GM12878 (cell line): ENCODE results near the gene MMRN2. TPM values are rescaled to one million over a fixed set of nuclear protein-coding genes. Genes with fewer than 3 reads are reported as not detected.

Source experiments
- ATAC-seq: fragments of 200-7000 bp; cut with Tn5 transposase; 3 replicates; pipeline ENCODE4 v1.9.1; 2020; ENCODE audit warnings: mild to moderate bottlenecking, moderate library complexity
- BruUV-seq: library from RNA; stranded (reverse); fragments of 400-500 nt; replicated peaks from 2 replicates; lab custom pipeline; 2021; lab: Mats Ljungman, UMichigan
- CTCF ChIA-PET: fragments of 300-600 bp; sonication (Branson Sonifier 250); formaldehyde crosslinking; extraction: SDS; loops from one replicate; lab custom pipeline; 2021; ENCODE audit warnings: inconsistent platforms; lab: Yijun Ruan, JAX
- POLR2A ChIA-PET: fragments of 350-600 bp; formaldehyde crosslinking; extraction: SDS; loops from one replicate; lab custom pipeline; 2021; ENCODE audit warnings: inconsistent platforms; lab: Charles Lee
- RAD21 ChIA-PET: fragments of 300-600 bp; sonication (Branson Sonifier 250); formaldehyde crosslinking; loops from one replicate; lab custom pipeline; 2023; ENCODE audit warnings: antibody characterized with exemption; ENCODE audit not compliant: unreplicated experiment; lab: Charles Lee
- SMC1A ChIA-PET: fragments of 300-600 bp; sonication (Branson Sonifier 250); formaldehyde crosslinking; loops from one replicate; lab custom pipeline; 2023; ENCODE audit not compliant: unreplicated experiment, uncharacterized antibody; lab: Charles Lee
- DNase-seq: peaks from one replicate; pipeline ENCODE4 v3.0.0-alpha.2; 2011; ENCODE audit warnings: low read depth, low spot score
- FAIRE-seq: peaks from 3 replicates; lab custom pipeline; 2011; peaks lifted over from hg19 to GRCh38; lab: Jason Lieb, UNC
- H2AFZ ChIP-seq: 2 replicates; pipeline ENCODE4 v1.6.0; 2011; ENCODE audit warnings: low read depth, low read length, control low read depth; ENCODE audit not compliant: control insufficient read depth
- H3K27ac ChIP-seq: 2 replicates; pipeline ENCODE4 v1.5.1; 2011; ENCODE audit warnings: control low read depth; ENCODE audit not compliant: control insufficient read depth, insufficient read depth
- H3K27me3 ChIP-seq, 2 experiments: replicated peaks in 1 of 2; 2 replicates each; pipeline versions ENCODE4 v1.6.0 to v1.6.1; 2011; ENCODE audit warnings: low read length in 1 of 2; ENCODE audit not compliant: control insufficient read depth in 2 of 2, insufficient read depth in 2 of 2
- H3K36me3 ChIP-seq, 2 experiments: 2 replicates each; pipeline ENCODE4 v1.5.1; 2011; ENCODE audit warnings: low read length in 1 of 2; ENCODE audit not compliant: control insufficient read depth in 2 of 2, insufficient read depth in 2 of 2
- H3K4me1 ChIP-seq: 2 replicates; pipeline ENCODE4 v1.6.1; 2011; ENCODE audit warnings: mild to moderate bottlenecking, low read length, moderate library complexity, mixed read lengths; ENCODE audit not compliant: control insufficient read depth, insufficient read depth
- H3K4me2 ChIP-seq: 2 replicates; pipeline ENCODE4 v1.6.0; 2011; ENCODE audit warnings: control low read depth; ENCODE audit not compliant: control insufficient read depth, insufficient read depth
- H3K4me3 ChIP-seq: fragments of 200-600 bp; sonication (generic); 2 replicates; pipeline ENCODE4 v1.5.1; 2016
- H3K79me2 ChIP-seq: 2 replicates; pipeline ENCODE4 v1.6.0; 2011; ENCODE audit warnings: low read length; ENCODE audit not compliant: control insufficient read depth, insufficient read depth
- H3K9ac ChIP-seq: 2 replicates; pipeline ENCODE4 v1.8.0; 2011; ENCODE audit warnings: low read length, control low read depth, mixed read lengths; ENCODE audit not compliant: control insufficient read depth, insufficient read depth
- H3K9me3 ChIP-seq: replicated peaks from 3 replicates; pipeline ENCODE4 v1.5.1; 2011; ENCODE audit warnings: mild to moderate bottlenecking, low read length; ENCODE audit not compliant: control insufficient read depth, insufficient read depth
- H4K20me1 ChIP-seq: 2 replicates; pipeline ENCODE4 v1.6.0; 2011; ENCODE audit not compliant: control insufficient read depth, insufficient read depth
- CREM ChIP-seq: IDR thresholded peaks from 2 replicates; pipeline ENCODE4 v1.6.1; 2014; ENCODE audit warnings: antibody characterized with exemption, low read depth
- EP300 ChIP-seq, 2 experiments: fragments of 150-350 bp in 1 of 2; IDR thresholded peaks; 2 replicates each; pipeline ENCODE4 v1.6.1; 2011 to 2012; ENCODE audit warnings: low read depth in 2 of 2, low read length in 2 of 2, borderline replicate concordance in 1 of 2, improper control_type of control experiment in 1 of 2, inconsistent platforms in 1 of 2; ENCODE audit not compliant: control insufficient read depth in 1 of 2
- ETV6 ChIP-seq, 2 experiments: fragments of 450-650 bp in 1 of 2; IDR thresholded peaks in 1 of 2; conservative IDR thresholded peaks in 1 of 2; 2 replicates each; pipeline ENCODE4 v1.6.1; 2014; ENCODE audit warnings: antibody characterized with exemption in 1 of 2, borderline replicate concordance in 1 of 2, low read depth in 1 of 2, mild to moderate bottlenecking in 1 of 2, moderate library complexity in 1 of 2
- MEF2B ChIP-seq: fragments of 450-650 bp; IDR thresholded peaks from 2 replicates; pipeline ENCODE4 v1.6.1; 2018; ENCODE audit warnings: mild to moderate bottlenecking, moderate library complexity; ENCODE audit not compliant: partially characterized antibody, poor library complexity, severe bottlenecking
- NFIC ChIP-seq: IDR thresholded peaks from 2 replicates; pipeline ENCODE4 v1.6.1; 2012; ENCODE audit warnings: low read depth, mild to moderate bottlenecking, inconsistent platforms, low read length, moderate library complexity
- NFXL1 ChIP-seq: fragments of 450-650 bp; IDR thresholded peaks from 2 replicates; pipeline ENCODE4 v1.6.1; 2017; ENCODE audit warnings: antibody characterized with exemption, mild to moderate bottlenecking, borderline replicate concordance
- NFYA ChIP-seq: IDR thresholded peaks from 2 replicates; pipeline ENCODE4 v1.6.1; 2011; ENCODE audit warnings: low read depth, mild to moderate bottlenecking, low read length, improper control_type of control experiment, borderline replicate concordance
- ZZZ3 ChIP-seq: IDR thresholded peaks from 2 replicates; pipeline ENCODE4 v1.6.1; 2011; ENCODE audit warnings: low read depth; ENCODE audit not compliant: control insufficient read depth, insufficient read length
- WGBS: methylation state at CpG from one replicate; pipeline ENCODE4 v1.1.6; 2016; ENCODE audit warnings: low lambda C conversion rate; ENCODE audit not compliant: insufficient replicate concordance, insufficient coverage; ENCODE audit errors: missing lambda C conversion rate; 5-methylcytosine and 5-hydroxymethylcytosine counted together
- in situ Hi-C: fragments of 300-500 bp; cut with MboI; formaldehyde crosslinking; loops from 9 replicates; pipeline ENCODE4 v1.14.3; 2018; ENCODE audit warnings: mixed read lengths
- intact Hi-C: fragments of 100-400 bp; cut with micrococcal nuclease; formaldehyde crosslinking; loops from one replicate; pipeline ENCODE4 v1.14.2; 2022; ENCODE audit not compliant: unreplicated experiment
- polyA plus RNA-seq, 11 experiments: library from polyadenylated mRNA; depleted of rRNA in 4 of 11; unstranded in 6 of 11; stranded (reverse) in 5 of 11; fragments of >200 nt; fragmentation: Nextera tagmentation in 4 of 11; fragmentation: Illumina TruSeq in 1 of 11; extraction: Ambion mirVana in 4 of 11; extraction: Trizol in 1 of 11; gene quantifications; 1 replicate in 1 of 11; 2 replicates in 10 of 11; pipeline versions ENCODE4 v1.2.1 to v1.2.3, GENCODE V29; 2011 to 2016; ENCODE audit warnings: inconsistent platforms in 2 of 11, missing spikeins in 2 of 11, low read depth in 1 of 11
- total RNA-seq, 4 experiments: library from RNA; depleted of rRNA in 3 of 4; stranded (reverse); fragments of >200 nt in 3 of 4; fragmentation: Illumina TruSeq in 1 of 4; extraction: Trizol in 1 of 4; gene quantifications; 2 replicates each; pipeline versions ENCODE4 v1.2.1 to v1.2.3, GENCODE V29; 2013 to 2021
- TF ChIP-seq, protein P1 (sequence below): fragments of 450-650 bp; IDR thresholded peaks from 2 replicates; pipeline ENCODE4 v1.6.1; 2017; ENCODE audit warnings: mild to moderate bottlenecking, low read depth, inconsistent platforms; ENCODE audit not compliant: poor library complexity, severe bottlenecking
- TF ChIP-seq, protein P2 (sequence below): fragments of 450-650 bp; IDR thresholded peaks from 2 replicates; pipeline ENCODE4 v1.6.1; 2017; ENCODE audit warnings: antibody characterized with exemption, mild to moderate bottlenecking, moderate library complexity
- TF ChIP-seq, protein P3 (sequence below): fragments of 450-650 bp; IDR thresholded peaks from 2 replicates; pipeline ENCODE4 v1.6.1; 2018; ENCODE audit warnings: borderline replicate concordance, mild to moderate bottlenecking; ENCODE audit not compliant: partially characterized antibody

Gene MMRN2
- total and polyA plus RNA-seq, 10 of the 15 experiments (the other 5 are each of a cell fraction or from before 2014, with no cell fraction given) = 0.09 to 1.0 (median 0.54) TPM; not detected in 3

DNA sequence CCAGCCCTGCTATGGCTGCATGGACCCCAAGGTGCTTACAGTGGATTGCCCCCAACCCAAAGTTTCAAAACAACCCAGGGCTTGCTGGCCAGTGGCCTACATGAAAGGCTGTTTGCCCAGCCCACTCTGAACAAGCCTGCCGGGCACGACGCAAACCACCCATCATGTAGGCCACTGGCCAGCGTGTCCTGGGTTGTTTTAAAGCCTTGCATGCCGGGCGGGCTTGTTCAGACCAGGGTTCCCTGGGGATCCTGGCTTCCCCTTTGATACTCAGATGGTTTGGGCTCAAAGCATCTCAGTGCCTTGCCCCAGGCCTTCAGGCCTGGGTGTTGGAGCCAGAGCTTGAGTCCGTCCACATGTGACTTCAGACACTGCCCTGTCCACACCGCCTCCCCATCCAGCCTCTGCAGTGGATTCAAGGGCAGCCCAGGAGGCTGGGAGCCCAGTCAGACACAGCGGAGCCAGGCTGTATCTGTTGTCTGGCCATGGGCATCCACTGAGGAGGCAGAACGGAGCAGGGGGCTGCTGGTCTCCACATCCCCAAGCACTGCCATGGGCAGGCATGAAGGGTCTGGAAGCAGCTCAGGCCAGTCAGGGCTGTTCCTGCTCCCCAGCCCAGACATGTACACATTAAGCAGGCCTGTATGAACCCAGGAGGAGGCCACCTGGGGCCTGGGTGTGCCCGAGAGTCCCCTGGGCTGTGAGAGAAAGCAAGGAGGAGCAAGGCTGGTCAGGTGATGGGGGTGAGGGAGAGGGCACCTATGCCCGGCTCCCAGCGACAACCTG lies 6.8 kb upstream of the MMRN2 start:
- no peak overlapping the region for H3K4me2 ChIP-seq
- ATAC-seq (no peak), FAIRE-seq (no peak), DNase-seq (no peak)
- no TSS peak for BruUV-seq
- SMC1A ChIA-PET = no interaction called here
- TF ChIP-seq NFXL1 (no peak), ZZZ3 (no peak), CREM (no peak), ETV6 (conservative IDR thresholded peaks at IDR 0.05 in 1 of 2, IDR thresholded peaks at IDR 0.05 in 1 of 2; ENCODE audit: borderline replicate concordance in 1 of 2, low read depth in 1 of 2) (no peak), NFIC (no peak), NFYA (no peak), EP300 (IDR thresholded peaks at IDR 0.05; ENCODE audit: borderline replicate concordance in 1 of 2, control insufficient read depth in 1 of 2, low read depth in 2 of 2, low read length in 2 of 2) (no peak), MEF2B (no peak)
- TF ChIP-seq, protein P1, sequence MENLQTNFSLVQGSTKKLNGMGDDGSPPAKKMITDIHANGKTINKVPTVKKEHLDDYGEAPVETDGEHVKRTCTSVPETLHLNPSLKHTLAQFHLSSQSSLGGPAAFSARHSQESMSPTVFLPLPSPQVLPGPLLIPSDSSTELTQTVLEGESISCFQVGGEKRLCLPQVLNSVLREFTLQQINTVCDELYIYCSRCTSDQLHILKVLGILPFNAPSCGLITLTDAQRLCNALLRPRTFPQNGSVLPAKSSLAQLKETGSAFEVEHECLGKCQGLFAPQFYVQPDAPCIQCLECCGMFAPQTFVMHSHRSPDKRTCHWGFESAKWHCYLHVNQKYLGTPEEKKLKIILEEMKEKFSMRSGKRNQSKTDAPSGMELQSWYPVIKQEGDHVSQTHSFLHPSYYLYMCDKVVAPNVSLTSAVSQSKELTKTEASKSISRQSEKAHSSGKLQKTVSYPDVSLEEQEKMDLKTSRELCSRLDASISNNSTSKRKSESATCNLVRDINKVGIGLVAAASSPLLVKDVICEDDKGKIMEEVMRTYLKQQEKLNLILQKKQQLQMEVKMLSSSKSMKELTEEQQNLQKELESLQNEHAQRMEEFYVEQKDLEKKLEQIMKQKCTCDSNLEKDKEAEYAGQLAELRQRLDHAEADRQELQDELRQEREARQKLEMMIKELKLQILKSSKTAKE = no peak
- TF ChIP-seq, protein P2, sequence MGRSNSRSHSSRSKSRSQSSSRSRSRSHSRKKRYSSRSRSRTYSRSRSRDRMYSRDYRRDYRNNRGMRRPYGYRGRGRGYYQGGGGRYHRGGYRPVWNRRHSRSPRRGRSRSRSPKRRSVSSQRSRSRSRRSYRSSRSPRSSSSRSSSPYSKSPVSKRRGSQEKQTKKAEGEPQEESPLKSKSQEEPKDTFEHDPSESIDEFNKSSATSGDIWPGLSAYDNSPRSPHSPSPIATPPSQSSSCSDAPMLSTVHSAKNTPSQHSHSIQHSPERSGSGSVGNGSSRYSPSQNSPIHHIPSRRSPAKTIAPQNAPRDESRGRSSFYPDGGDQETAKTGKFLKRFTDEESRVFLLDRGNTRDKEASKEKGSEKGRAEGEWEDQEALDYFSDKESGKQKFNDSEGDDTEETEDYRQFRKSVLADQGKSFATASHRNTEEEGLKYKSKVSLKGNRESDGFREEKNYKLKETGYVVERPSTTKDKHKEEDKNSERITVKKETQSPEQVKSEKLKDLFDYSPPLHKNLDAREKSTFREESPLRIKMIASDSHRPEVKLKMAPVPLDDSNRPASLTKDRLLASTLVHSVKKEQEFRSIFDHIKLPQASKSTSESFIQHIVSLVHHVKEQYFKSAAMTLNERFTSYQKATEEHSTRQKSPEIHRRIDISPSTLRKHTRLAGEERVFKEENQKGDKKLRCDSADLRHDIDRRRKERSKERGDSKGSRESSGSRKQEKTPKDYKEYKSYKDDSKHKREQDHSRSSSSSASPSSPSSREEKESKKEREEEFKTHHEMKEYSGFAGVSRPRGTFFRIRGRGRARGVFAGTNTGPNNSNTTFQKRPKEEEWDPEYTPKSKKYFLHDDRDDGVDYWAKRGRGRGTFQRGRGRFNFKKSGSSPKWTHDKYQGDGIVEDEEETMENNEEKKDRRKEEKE = no peak
- TF ChIP-seq, protein P3, sequence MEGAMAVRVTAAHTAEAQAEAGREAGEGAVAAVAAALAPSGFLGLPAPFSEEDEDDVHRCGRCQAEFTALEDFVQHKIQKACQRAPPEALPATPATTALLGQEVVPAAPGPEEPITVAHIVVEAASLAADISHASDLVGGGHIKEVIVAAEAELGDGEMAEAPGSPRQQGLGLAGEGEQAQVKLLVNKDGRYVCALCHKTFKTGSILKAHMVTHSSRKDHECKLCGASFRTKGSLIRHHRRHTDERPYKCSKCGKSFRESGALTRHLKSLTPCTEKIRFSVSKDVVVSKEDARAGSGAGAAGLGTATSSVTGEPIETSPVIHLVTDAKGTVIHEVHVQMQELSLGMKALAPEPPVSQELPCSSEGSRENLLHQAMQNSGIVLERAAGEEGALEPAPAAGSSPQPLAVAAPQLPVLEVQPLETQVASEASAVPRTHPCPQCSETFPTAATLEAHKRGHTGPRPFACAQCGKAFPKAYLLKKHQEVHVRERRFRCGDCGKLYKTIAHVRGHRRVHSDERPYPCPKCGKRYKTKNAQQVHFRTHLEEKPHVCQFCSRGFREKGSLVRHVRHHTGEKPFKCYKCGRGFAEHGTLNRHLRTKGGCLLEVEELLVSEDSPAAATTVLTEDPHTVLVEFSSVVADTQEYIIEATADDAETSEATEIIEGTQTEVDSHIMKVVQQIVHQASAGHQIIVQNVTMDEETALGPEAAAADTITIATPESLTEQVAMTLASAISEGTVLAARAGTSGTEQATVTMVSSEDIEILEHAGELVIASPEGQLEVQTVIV = no peak
- POLR2A ChIA-PET = no interaction called here
- no peak overlapping the region for H2AFZ ChIP-seq
- intact Hi-C loops (no loop called here), in situ Hi-C loops (no loop called here)
- H3K4me1 ChIP-seq = peaks cover 52% of the 10 kb centered on the region
- no peak overlapping the region for H3K4me3 ChIP-seq
- no peak overlapping the region for H3K27ac ChIP-seq
- CTCF ChIA-PET = interaction anchor here (0.6 to 3.5 kb wide), 3 partner anchors 25 to 831 kb away, joined by 3 to 25 read pairs (median 3); no protein-coding TSS in a partner anchor
- RAD21 ChIA-PET = interaction anchor here (0.9 kb wide), 1 partner anchor 25 kb away, joined by 5 read pairs; no protein-coding TSS in a partner anchor
- no peaks in the 10 kb centered on the region for H3K9me3 ChIP-seq
- H3K27me3 ChIP-seq = no peaks in the 10 kb centered on the region
- no peaks in the 10 kb centered on the region for H3K79me2 ChIP-seq
- 91% methylated on average over 13 of the region's 13 CpGs for WGBS
- no peak overlapping the region for H3K9ac ChIP-seq
- no peaks in the 10 kb centered on the region for H4K20me1 ChIP-seq
- no peaks in the 10 kb centered on the region for H3K36me3 ChIP-seq
